ENCODE measurements around the gene GTSF1L. TPM values are rescaled to one million over a fixed set of nuclear protein-coding genes. Genes with fewer than 3 reads are reported as not detected.

The GTSF1L gene
- total and polyA plus RNA-seq, 9 of the 15 experiments (the other 6 are each of a cell fraction or from before 2014, with no cell fraction given) = not detected

- in situ Hi-C loops (cut with MboI) = loop anchor here (10.0 kb wide), 1 partner anchor 241 kb away; the partner anchor contains the start of gene SRSF6
Observed at GRCh38 chr20:43695571-43695970, 31.2 kb downstream of the GTSF1L start.

More at GRCh38 chr20:43695571-43695970, 31.2 kb downstream of the GTSF1L start:
- TF ChIP-seq, protein P1, sequence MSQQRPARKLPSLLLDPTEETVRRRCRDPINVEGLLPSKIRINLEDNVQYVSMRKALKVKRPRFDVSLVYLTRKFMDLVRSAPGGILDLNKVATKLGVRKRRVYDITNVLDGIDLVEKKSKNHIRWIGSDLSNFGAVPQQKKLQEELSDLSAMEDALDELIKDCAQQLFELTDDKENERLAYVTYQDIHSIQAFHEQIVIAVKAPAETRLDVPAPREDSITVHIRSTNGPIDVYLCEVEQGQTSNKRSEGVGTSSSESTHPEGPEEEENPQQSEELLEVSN (IDR thresholded peaks at IDR 0.05; ENCODE audit: borderline replicate concordance in 1 of 2, extremely low read depth in 1 of 2, insufficient read depth in 1 of 2, insufficient read length in 1 of 2, low read depth in 1 of 2, low read length in 1 of 2, poor library complexity in 1 of 2, severe bottlenecking in 1 of 2) = no peak
- TF ChIP-seq, protein P2, sequence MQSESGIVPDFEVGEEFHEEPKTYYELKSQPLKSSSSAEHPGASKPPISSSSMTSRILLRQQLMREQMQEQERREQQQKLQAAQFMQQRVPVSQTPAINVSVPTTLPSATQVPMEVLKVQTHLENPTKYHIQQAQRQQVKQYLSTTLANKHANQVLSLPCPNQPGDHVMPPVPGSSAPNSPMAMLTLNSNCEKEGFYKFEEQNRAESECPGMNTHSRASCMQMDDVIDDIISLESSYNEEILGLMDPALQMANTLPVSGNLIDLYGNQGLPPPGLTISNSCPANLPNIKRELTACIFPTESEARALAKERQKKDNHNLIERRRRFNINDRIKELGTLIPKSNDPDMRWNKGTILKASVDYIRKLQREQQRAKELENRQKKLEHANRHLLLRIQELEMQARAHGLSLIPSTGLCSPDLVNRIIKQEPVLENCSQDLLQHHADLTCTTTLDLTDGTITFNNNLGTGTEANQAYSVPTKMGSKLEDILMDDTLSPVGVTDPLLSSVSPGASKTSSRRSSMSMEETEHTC (IDR thresholded peaks at IDR 0.05) = no peak
- TF ChIP-seq IRF9 (tag; IDR thresholded peaks at IDR 0.05) (no peak), TCF15 (CRISPR knock-in tag; IDR thresholded peaks at IDR 0.05) (no peak), ZNF668 (CRISPR knock-in tag; IDR thresholded peaks at IDR 0.05) (no peak), KDM5B (IDR thresholded peaks at IDR 0.05; ENCODE audit: insufficient replicate concordance, low read depth, low read length) (no peak), STAT5B (CRISPR knock-in tag; IDR thresholded peaks at IDR 0.05) (no peak), RUNX1 (IDR thresholded peaks at IDR 0.05; ENCODE audit: low read depth) (no peak), ARID2 (IDR thresholded peaks at IDR 0.05) (no peak)
- TF ChIP-seq, protein P3, sequence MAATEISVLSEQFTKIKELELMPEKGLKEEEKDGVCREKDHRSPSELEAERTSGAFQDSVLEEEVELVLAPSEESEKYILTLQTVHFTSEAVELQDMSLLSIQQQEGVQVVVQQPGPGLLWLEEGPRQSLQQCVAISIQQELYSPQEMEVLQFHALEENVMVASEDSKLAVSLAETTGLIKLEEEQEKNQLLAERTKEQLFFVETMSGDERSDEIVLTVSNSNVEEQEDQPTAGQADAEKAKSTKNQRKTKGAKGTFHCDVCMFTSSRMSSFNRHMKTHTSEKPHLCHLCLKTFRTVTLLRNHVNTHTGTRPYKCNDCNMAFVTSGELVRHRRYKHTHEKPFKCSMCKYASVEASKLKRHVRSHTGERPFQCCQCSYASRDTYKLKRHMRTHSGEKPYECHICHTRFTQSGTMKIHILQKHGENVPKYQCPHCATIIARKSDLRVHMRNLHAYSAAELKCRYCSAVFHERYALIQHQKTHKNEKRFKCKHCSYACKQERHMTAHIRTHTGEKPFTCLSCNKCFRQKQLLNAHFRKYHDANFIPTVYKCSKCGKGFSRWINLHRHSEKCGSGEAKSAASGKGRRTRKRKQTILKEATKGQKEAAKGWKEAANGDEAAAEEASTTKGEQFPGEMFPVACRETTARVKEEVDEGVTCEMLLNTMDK (IDR thresholded peaks at IDR 0.05; ENCODE audit: borderline replicate concordance, insufficient read depth, low read depth, low read length, poor library complexity, severe bottlenecking) = no peak
- intact Hi-C loops (cut with micrococcal nuclease) = no loop called here
- no peak for DNase-seq (ENCODE audit: extremely low read depth in 1 of 4, low spot score in 3 of 4)
- H3K4me3 ChIP-seq = no peak overlapping the region
- no peak for FAIRE-seq
- WGBS (ENCODE audit: insufficient coverage, low coverage, missing lambda C conversion rate) = 87% methylated on average over 8 of the region's 8 CpGs
- no peak overlapping the region for H2AFZ ChIP-seq (ENCODE audit: low read depth, low read length)
- H3K36me3 ChIP-seq (ENCODE audit: control insufficient read depth, insufficient read depth, low read length) = peaks cover 71% of the 10 kb centered on the region
- ChIA-PET POLR2A (no interaction called here), CTCF (ENCODE audit: low intra/inter-chr PET ratio) (no interaction called here)
- H3K4me1 ChIP-seq (replicated peaks in 1 of 2; ENCODE audit: control insufficient read depth in 2 of 2, insufficient read depth in 2 of 2, low read length in 2 of 2) = peaks cover 11 to 13% of the 10 kb centered on the region in 2 experiments; a peak in 4 of 5 replicates
- H4K20me1 ChIP-seq (replicated peaks; ENCODE audit: control insufficient read depth, insufficient read depth, low read length) = peaks cover 5% of the 10 kb centered on the region; the same call in 1 of the 2 replicates
- no peaks in the 10 kb centered on the region for H3K27me3 ChIP-seq (ENCODE audit: control insufficient read depth in 2 of 2, insufficient read depth in 2 of 2, low read length in 2 of 2)
- H3K79me2 ChIP-seq (ENCODE audit: control insufficient read depth, insufficient read depth, low read length) = no peaks in the 10 kb centered on the region; the same call in 2 of the 3 replicates
- no peak overlapping the region for H3K27ac ChIP-seq (ENCODE audit: extremely low read depth, low read depth, low read length)
- no peak overlapping the region for H3K9ac ChIP-seq (ENCODE audit: insufficient read depth in 1 of 2, low read depth in 2 of 2, low read length in 2 of 2)
- BruUV-seq (replicated peaks) = no TSS peak
- no peaks in the 10 kb centered on the region for H3K9me1 ChIP-seq (ENCODE audit: control insufficient read depth, insufficient read depth, low read length)
- H3K9me3 ChIP-seq (replicated peaks; ENCODE audit: control insufficient read depth, insufficient read depth, low read depth, low read length) = no peaks in the 10 kb centered on the region
- no peak for ATAC-seq
- H3K4me2 ChIP-seq (ENCODE audit: insufficient read depth, low read length) = no peak overlapping the region
